Measurements from ENCODE around the gene CRELD2. TPM values are rescaled to one million over a fixed set of nuclear protein-coding genes. Genes with fewer than 3 reads are reported as not detected.
A peak's percentile ranks its signal among the peaks of the same experiment; 100 is the strongest.

The CRELD2 gene
- total and polyA plus RNA-seq, 2 of the 13 experiments (the other 11 are each of a cell fraction or from before 2014, with no cell fraction given), result 17.2 to 44.7 TPM

GRCh38 chr22:49958931-49959781 lies 40.7 kb downstream of the CRELD2 start (continued):
- TF ChIP-seq GABPA (IDR thresholded peaks at IDR 0.05; ENCODE audit: low read depth, low read length) (no peak), GABPA (CRISPR knock-in tag; IDR thresholded peaks at IDR 0.05; ENCODE audit: low read depth) (no peak), IKZF1 (IDR thresholded peaks at IDR 0.05) (no peak), ZNF3 (CRISPR knock-in tag; IDR thresholded peaks at IDR 0.05) (no peak), FOXJ3 (CRISPR knock-in tag; IDR thresholded peaks at IDR 0.05; ENCODE audit: borderline replicate concordance) (no peak)

GRCh38 chr22:49959782-49960158 lies 41.3 kb downstream of the CRELD2 start:
- H3K4me1 ChIP-seq (ENCODE audit: insufficient read depth, low read length), result peaks cover 75% of the 10 kb centered on the region
- H3K79me2 ChIP-seq (ENCODE audit: insufficient read depth, low read length), result peaks cover 36% of the 10 kb centered on the region
- H3K9ac ChIP-seq (ENCODE audit: insufficient read depth, low read depth, low read length), result peak overlapping the region; percentile 93
- peak overlapping the region; percentile 52 to 83 (median 71) for H3K4me3 ChIP-seq (replicated peaks in 1 of 3; ENCODE audit: insufficient read depth in 1 of 3, low read depth in 2 of 3, low read length in 3 of 3)
- ChIA-PET POLR2A (interaction anchor here (1.1 to 18.6 kb wide), 6 partner anchors 4 to 29 kb away, joined by 3 to 722 read pairs (median 47); partner anchors contain the start of gene PIM3), CTCF (ENCODE audit: low intra/inter-chr PET ratio, low total read pairs) (interaction anchor here (1.9 kb wide), 1 partner anchor 29 kb away, joined by 4 read pairs; no protein-coding TSS in a partner anchor)
- WGBS (ENCODE audit: low lambda C conversion rate), result 0% methylated on average over 5 of the region's 21 CpGs
- H3K27me3 ChIP-seq (ENCODE audit: control insufficient read depth in 1 of 2, insufficient read depth in 2 of 2, low read length in 2 of 2), result no peaks in the 10 kb centered on the region; a peak in 1 of 5 replicates
- peak; percentile 74 for DNase-seq (ENCODE audit: low spot score)
- H2AFZ ChIP-seq (ENCODE audit: low read length), result no peak overlapping the region
- TSS peak; percentile 94 for BruUV-seq (replicated peaks)
- peak overlapping the region; percentile 87 for H3K27ac ChIP-seq (ENCODE audit: extremely low read length, insufficient read depth, low read length)
- no peaks in the 10 kb centered on the region for H3K9me3 ChIP-seq (ENCODE audit: low read length)
- H3K36me3 ChIP-seq (replicated peaks in 1 of 2; ENCODE audit: control insufficient read depth in 1 of 2, insufficient read depth in 2 of 2, low read length in 2 of 2), result peaks cover 9 to 23% of the 10 kb centered on the region in 2 experiments
- no peak for FAIRE-seq
- peaks cover 32% of the 10 kb centered on the region for H4K20me1 ChIP-seq (ENCODE audit: insufficient read depth, low read length)
- ATAC-seq, result peak; percentile 27
- intact Hi-C loops (cut with micrococcal nuclease; ENCODE audit: unreplicated experiment) (no loop called here), in situ Hi-C loops (cut with HindIII; ENCODE audit: extremely low pct_ligation_motif_present, low pct_unique_long_range_greater_than_20kb) (no loop called here)
- H3K4me2 ChIP-seq (ENCODE audit: low read depth, low read length), result peak overlapping the region; percentile 99
- no peak for TF ChIP-seq CSRNP2 (CRISPR knock-in tag; conservative IDR thresholded peaks at IDR 0.05; ENCODE audit: low read depth)
- no peak for TF ChIP-seq ZNF512 (CRISPR knock-in tag; IDR thresholded peaks at IDR 0.05)
- TF ChIP-seq ZNF589 (CRISPR knock-in tag; conservative IDR thresholded peaks at IDR 0.05), result no peak
- TF ChIP-seq NFKB2 (CRISPR knock-in tag; IDR thresholded peaks at IDR 0.05; ENCODE audit: borderline replicate concordance), result no peak
- no peak for TF ChIP-seq EZH2 (conservative IDR thresholded peaks at IDR 0.05; ENCODE audit: low read depth, low read length)
- no peak for TF ChIP-seq ZBTB49 (CRISPR knock-in tag; IDR thresholded peaks at IDR 0.05; ENCODE audit: borderline replicate concordance)
- no peak for TF ChIP-seq ZNF33A (CRISPR knock-in tag; IDR thresholded peaks at IDR 0.05; ENCODE audit: borderline replicate concordance)
- no peak for TF ChIP-seq AKAP8 (CRISPR knock-in tag; IDR thresholded peaks at IDR 0.05)
- no peak for TF ChIP-seq ZBTB3 (CRISPR knock-in tag; IDR thresholded peaks at IDR 0.05; ENCODE audit: borderline replicate concordance, low read depth)
- TF ChIP-seq KLF16 (CRISPR knock-in tag; IDR thresholded peaks at IDR 0.05), result no peak
- TF ChIP-seq PHF8 (CRISPR knock-in tag; IDR thresholded peaks at IDR 0.05), result no peak
- TF ChIP-seq IRF2 (CRISPR knock-in tag; IDR thresholded peaks at IDR 0.05), result no peak
- no peak for TF ChIP-seq KLF13 (CRISPR knock-in tag; IDR thresholded peaks at IDR 0.05)

Measured in HepG2 (cell line).